ENCODE results near the gene GYPB. TPM values are rescaled to one million over a fixed set of nuclear protein-coding genes. Genes with fewer than 3 reads are reported as not detected.
"Not testable (repeated sequence)": the region's sequence is repeated elsewhere in the genome, so short reads cannot be mapped to it uniquely, and the experiment has no call there.

Gene GYPB
- total RNA-seq (ENCODE audit: low replicate concordance), result not detected in 2 replicates

GRCh38 chr4:144019277-144019676 is at the start of gene GYPB:
Gene GYPB (minus strand): TSS chr4:144019380. CDS start chr4:144019287, 93 bp downstream.
- not testable (repeated sequence) for H3K4me2 ChIP-seq; DNase-seq (ENCODE audit: low spot score); H3K4me1 Mint-ChIP-seq; H4K20me1 ChIP-seq (ENCODE audit: low read depth); H3K9ac ChIP-seq; H2AFZ ChIP-seq (replicated peaks); H3K4me3 Mint-ChIP-seq; H3K4me1 ChIP-seq; H3K36me3 Mint-ChIP-seq; H3K4me3 ChIP-seq; H3F3A ChIP-seq (ENCODE audit: low read depth); H3K9me3 Mint-ChIP-seq; H3K27ac Mint-ChIP-seq; H3K27ac ChIP-seq; H3K9me3 ChIP-seq (ENCODE audit: low read depth); H3K79me2 ChIP-seq (ENCODE audit: low read depth); H3K27me3 Mint-ChIP-seq (ENCODE audit: insufficient read depth, low read depth); H3K27me3 ChIP-seq; H3K36me3 ChIP-seq

GRCh38 chr4:144061556-144061955 is 42.4 kb upstream of the GYPB start:
- H3K36me3 Mint-ChIP-seq; H3K4me3 Mint-ChIP-seq; H3K79me2 ChIP-seq (ENCODE audit: low read depth); H3K27ac ChIP-seq; H3K4me1 ChIP-seq; H3K27me3 ChIP-seq; H2AFZ ChIP-seq (replicated peaks); H3K4me2 ChIP-seq; H3K36me3 ChIP-seq; H3K9me3 ChIP-seq (ENCODE audit: low read depth); DNase-seq (ENCODE audit: low spot score); H3K27me3 Mint-ChIP-seq (ENCODE audit: insufficient read depth, low read depth); H4K20me1 ChIP-seq (ENCODE audit: low read depth); H3K9ac ChIP-seq; H3F3A ChIP-seq (ENCODE audit: low read depth); H3K27ac Mint-ChIP-seq; H3K4me3 ChIP-seq; H3K4me1 Mint-ChIP-seq: not testable (repeated sequence)
- peaks cover 14% of the 10 kb centered on the region for H3K9me3 Mint-ChIP-seq

GRCh38 chr4:144060234-144060859 is 41.2 kb upstream of the GYPB start:
- H3K9me3 Mint-ChIP-seq, result peaks cover 14% of the 10 kb centered on the region
- not testable (repeated sequence) for H4K20me1 ChIP-seq (ENCODE audit: low read depth); H2AFZ ChIP-seq (replicated peaks); H3K4me3 Mint-ChIP-seq; H3K27me3 ChIP-seq; H3K27ac Mint-ChIP-seq; H3K27ac ChIP-seq; H3K9me3 ChIP-seq (ENCODE audit: low read depth); H3K36me3 Mint-ChIP-seq; H3K4me1 Mint-ChIP-seq; H3K4me2 ChIP-seq; H3K36me3 ChIP-seq; H3K27me3 Mint-ChIP-seq (ENCODE audit: insufficient read depth, low read depth); DNase-seq (ENCODE audit: low spot score); H3K9ac ChIP-seq; H3K4me3 ChIP-seq; H3K4me1 ChIP-seq; H3K79me2 ChIP-seq (ENCODE audit: low read depth); H3F3A ChIP-seq (ENCODE audit: low read depth)

- Histone ChIP-seq H3K79me2 (ENCODE audit: low read depth) (no peaks in the 10 kb centered on the region), H3K9me3 (ENCODE audit: low read depth) (no peaks in the 10 kb centered on the region), H3K4me1 (no peaks in the 10 kb centered on the region), H3K27me3 (no peaks in the 10 kb centered on the region), H3K27ac (no peak overlapping the region), H2AFZ (replicated peaks) (no peak overlapping the region), H4K20me1 (ENCODE audit: low read depth) (no peaks in the 10 kb centered on the region), H3K9ac (no peak overlapping the region), H3K4me2 (no peak overlapping the region), H3K36me3 (no peaks in the 10 kb centered on the region), H3F3A (ENCODE audit: low read depth) (no peaks in the 10 kb centered on the region), H3K4me3 (no peak overlapping the region)
- no peaks in the 10 kb centered on the region for H3K27me3 Mint-ChIP-seq (ENCODE audit: insufficient read depth, low read depth)
- H3K27ac Mint-ChIP-seq, result no peak overlapping the region
- no peaks in the 10 kb centered on the region for H3K36me3 Mint-ChIP-seq
- no peaks in the 10 kb centered on the region for H3K4me1 Mint-ChIP-seq
- TF ChIP-seq CTCF (IDR thresholded peaks at IDR 0.05), result no peak
- H3K9me3 Mint-ChIP-seq, result peaks cover 13% of the 10 kb centered on the region
- H3K4me3 Mint-ChIP-seq, result no peak overlapping the region
- no peak for DNase-seq (ENCODE audit: low spot score)
Observed at GRCh38 chr4:144056800-144057199, 37.6 kb upstream of the GYPB start.

- H3K27ac ChIP-seq; H3K9me3 Mint-ChIP-seq; H3K36me3 Mint-ChIP-seq; H4K20me1 ChIP-seq (ENCODE audit: low read depth); H3K4me2 ChIP-seq; H2AFZ ChIP-seq (replicated peaks); H3K9ac ChIP-seq; H3K4me1 Mint-ChIP-seq; H3K27me3 ChIP-seq; H3K4me1 ChIP-seq; H3K36me3 ChIP-seq; H3K9me3 ChIP-seq (ENCODE audit: low read depth); H3K4me3 ChIP-seq; H3K27me3 Mint-ChIP-seq (ENCODE audit: insufficient read depth, low read depth); H3F3A ChIP-seq (ENCODE audit: low read depth); H3K4me3 Mint-ChIP-seq; H3K79me2 ChIP-seq (ENCODE audit: low read depth); DNase-seq (ENCODE audit: low spot score); H3K27ac Mint-ChIP-seq: not testable (repeated sequence)
Observed at GRCh38 chr4:144055336-144055735, 36.2 kb upstream of the GYPB start.

- not testable (repeated sequence) for H3K4me1 Mint-ChIP-seq; H3K4me3 ChIP-seq; H3K79me2 ChIP-seq (ENCODE audit: low read depth); H4K20me1 ChIP-seq (ENCODE audit: low read depth); H3F3A ChIP-seq (ENCODE audit: low read depth); H3K4me3 Mint-ChIP-seq; H3K27ac Mint-ChIP-seq; H3K9me3 ChIP-seq (ENCODE audit: low read depth); H3K27me3 Mint-ChIP-seq (ENCODE audit: insufficient read depth, low read depth); H3K36me3 ChIP-seq; H3K36me3 Mint-ChIP-seq; H3K27me3 ChIP-seq; H3K4me1 ChIP-seq; H3K27ac ChIP-seq; H2AFZ ChIP-seq (replicated peaks); H3K4me2 ChIP-seq; H3K9ac ChIP-seq; H3K9me3 Mint-ChIP-seq; DNase-seq (ENCODE audit: low spot score)
Observed at GRCh38 chr4:144051494-144051893, 32.3 kb upstream of the GYPB start.

GRCh38 chr4:144050631-144051030 is 31.5 kb upstream of the GYPB start:
- not testable (repeated sequence) for H4K20me1 ChIP-seq (ENCODE audit: low read depth); H3K9ac ChIP-seq; DNase-seq (ENCODE audit: low spot score); H3K27me3 Mint-ChIP-seq (ENCODE audit: insufficient read depth, low read depth); H3K36me3 ChIP-seq; H3F3A ChIP-seq (ENCODE audit: low read depth); H3K36me3 Mint-ChIP-seq; H3K9me3 Mint-ChIP-seq; H3K4me3 ChIP-seq; H3K4me1 ChIP-seq; H3K4me3 Mint-ChIP-seq; H3K9me3 ChIP-seq (ENCODE audit: low read depth); H3K27me3 ChIP-seq; H3K27ac ChIP-seq; H3K4me1 Mint-ChIP-seq; H3K79me2 ChIP-seq (ENCODE audit: low read depth); H3K27ac Mint-ChIP-seq; H3K4me2 ChIP-seq
- H2AFZ ChIP-seq (replicated peaks), result peak overlapping the region; percentile 64
